ENCODE measurements around the gene C17orf100. TPM values are rescaled to one million over a fixed set of nuclear protein-coding genes. Genes with fewer than 3 reads are reported as not detected.

Gene C17orf100
- total RNA-seq, 4 donors from 2014 or later, result 0.50 to 1.5 (median 0.84) TPM

- H3K4me1 ChIP-seq, result peaks cover 17 to 41% (median 27%) of the 10 kb centered on the region in 4 donors
- H3K27me3 ChIP-seq, result no peaks in the 10 kb centered on the region
- intact Hi-C loops (cut with DNase I), result no loop called here
- no peak for DNase-seq (ENCODE audit: extremely low spot score)
- H3K27ac ChIP-seq (replicated peaks in 1 of 4), result no peak overlapping the region
- no peaks in the 10 kb centered on the region for H3K9me3 ChIP-seq
- TF ChIP-seq POLR2AphosphoS5 (IDR thresholded peaks at IDR 0.05), result no peak
- TF ChIP-seq EP300 (IDR thresholded peaks at IDR 0.05), result no peak
- TF ChIP-seq CTCF (IDR thresholded peaks at IDR 0.05), result no peak
- no peak for TF ChIP-seq POLR2A (IDR thresholded peaks at IDR 0.05; ENCODE audit: low read depth)
- WGBS, result 90% methylated on average over 14 of the region's 17 CpGs
- no peak overlapping the region for H3K4me3 ChIP-seq
- H3K36me3 ChIP-seq, result peaks cover 13 to 34% (median 20%) of the 10 kb centered on the region in 4 donors
Measured at GRCh38 chr17:6636616-6637457, 14.7 kb upstream of the C17orf100 start.

- no peak overlapping the region for H3K4me3 ChIP-seq
- TF ChIP-seq CTCF (IDR thresholded peaks at IDR 0.05) (no peak), POLR2A (IDR thresholded peaks at IDR 0.05; ENCODE audit: low read depth) (no peak)
- H3K9me3 ChIP-seq, result no peaks in the 10 kb centered on the region
- H3K27ac ChIP-seq (replicated peaks in 1 of 4), result no peak overlapping the region
- no peaks in the 10 kb centered on the region for H3K27me3 ChIP-seq
- no peak for DNase-seq (ENCODE audit: extremely low spot score)
- WGBS, result 85% methylated on average over 4 of the region's 6 CpGs
- peaks cover 18 to 45% (median 33%) of the 10 kb centered on the region in 4 donors for H3K4me1 ChIP-seq
- intact Hi-C loops (cut with DNase I), result no loop called here
- peaks cover 13 to 29% (median 15%) of the 10 kb centered on the region in 4 donors for H3K36me3 ChIP-seq
Measured at GRCh38 chr17:6637458-6637840, 14.1 kb upstream of the C17orf100 start.

- DNase-seq (ENCODE audit: extremely low spot score), result no peak
- Histone ChIP-seq H3K9me3 (no peaks in the 10 kb centered on the region), H3K4me3 (peak overlapping the region in 1 of 4 donors; percentile 89), H3K36me3 (peaks cover 7 to 29% (median 12%) of the 10 kb centered on the region in 4 donors), H3K27ac (replicated peaks in 1 of 4) (no peak overlapping the region), H3K27me3 (no peaks in the 10 kb centered on the region), H3K4me1 (peaks cover 18 to 47% (median 34%) of the 10 kb centered on the region in 4 donors)
- intact Hi-C loops (cut with DNase I), result no loop called here
- TF ChIP-seq POLR2A (IDR thresholded peaks at IDR 0.05; ENCODE audit: low read depth) (no peak), CTCF (IDR thresholded peaks at IDR 0.05) (no peak), POLR2AphosphoS5 (IDR thresholded peaks at IDR 0.05) (no peak), EP300 (IDR thresholded peaks at IDR 0.05) (no peak)
- WGBS, result 79% methylated on average over 15 of the region's 24 CpGs
Measured at GRCh38 chr17:6638046-6638908, 13.3 kb upstream of the C17orf100 start.

- peak overlapping the region in 1 of 4 donors; percentile 78 for H3K27ac ChIP-seq (replicated peaks in 1 of 4)
- TF ChIP-seq POLR2A (IDR thresholded peaks at IDR 0.05; ENCODE audit: low read depth) (no peak), EP300 (IDR thresholded peaks at IDR 0.05) (no peak), POLR2AphosphoS5 (IDR thresholded peaks at IDR 0.05) (no peak), CTCF (IDR thresholded peaks at IDR 0.05) (no peak)
Measured at GRCh38 chr17:6639014-6639585, 12.5 kb upstream of the C17orf100 start.

More at GRCh38 chr17:6639014-6639585, 12.5 kb upstream of the C17orf100 start:
- Histone ChIP-seq H3K9me3 (no peaks in the 10 kb centered on the region), H3K27me3 (no peaks in the 10 kb centered on the region), H3K4me3 (peak overlapping the region; percentile 83 to 90 (median 86)), H3K4me1 (peaks cover 18 to 47% (median 34%) of the 10 kb centered on the region in 4 donors), H3K36me3 (peaks cover 10 to 29% (median 12%) of the 10 kb centered on the region in 4 donors)
- intact Hi-C loops (cut with DNase I), result no loop called here
- WGBS, result 50% methylated on average over 12 of the region's 15 CpGs
- no peak for DNase-seq (ENCODE audit: extremely low spot score)
